Measurements from ENCODE around the gene QSOX1. TPM values are rescaled to one million over a fixed set of nuclear protein-coding genes. Genes with fewer than 3 reads are reported as not detected.
A peak's percentile ranks its signal among the peaks of the same experiment; 100 is the strongest.

QSOX1 gene
- total and polyA plus RNA-seq, 2 of the 4 experiments (the other 2 are of a cell fraction), result 102 to 791 TPM

DNA sequence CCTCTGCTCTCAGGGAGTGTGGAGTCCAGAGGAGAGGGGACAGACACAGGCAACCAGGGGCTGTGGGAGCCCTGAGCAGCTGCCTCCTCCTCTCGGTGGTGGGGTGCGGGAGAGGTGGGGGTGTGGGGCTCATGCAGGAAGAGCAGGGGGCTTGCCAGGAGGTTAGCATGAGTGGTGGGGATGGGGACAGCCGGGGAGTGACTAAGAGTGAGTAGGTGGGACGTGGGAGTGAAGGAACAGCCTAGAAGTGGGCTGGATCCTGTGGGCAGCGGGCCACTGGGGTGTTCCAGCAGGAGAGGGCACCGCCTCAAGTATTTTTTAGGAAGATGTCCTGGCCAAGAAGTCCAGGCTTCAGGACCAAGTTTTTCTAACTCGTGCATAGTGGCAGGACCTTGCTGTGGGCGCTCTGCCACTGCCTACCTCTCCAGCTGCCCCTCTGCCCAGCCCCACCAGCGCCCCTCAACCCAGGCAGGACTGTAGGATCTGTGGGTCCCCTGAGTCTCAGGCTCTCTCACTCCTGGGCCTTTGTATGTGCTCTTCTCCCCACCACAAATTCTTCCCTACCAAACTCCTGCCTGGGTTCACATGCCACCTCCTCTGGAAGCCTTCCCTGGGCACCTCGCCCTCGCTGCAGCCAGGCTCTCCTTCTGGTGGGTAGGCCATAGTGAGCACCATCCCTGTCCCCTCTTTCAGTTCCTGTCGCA lies 56.6 kb downstream of the QSOX1 start:
- H2AK5ac ChIP-seq (ENCODE audit: low read depth, low read length), result 0 out of 2 replicates have a peak overlapping the region, but pooled peaks have one; percentile 5
- H2AFZ ChIP-seq (replicated peaks; ENCODE audit: low read length, poor library complexity), result peak overlapping the region; percentile 71
- no peak overlapping the region for H3K56ac ChIP-seq (ENCODE audit: extremely low read depth, insufficient read depth, low read length)
- no TSS peak for BruUV-seq (replicated peaks)
- no peaks in the 10 kb centered on the region for H3K36me3 ChIP-seq (ENCODE audit: control insufficient read depth, insufficient read depth, low read length)
- in situ Hi-C loops (cut with MboI; ENCODE audit: low sequenced_read_pairs) (no loop called here), intact Hi-C loops (cut with micrococcal nuclease) (loop anchor here (5.0 kb wide), 1 partner anchor 381 kb away; no protein-coding TSS in a partner anchor), dilution Hi-C loops (cut with HindIII; ENCODE audit: low sequenced_read_pairs, unreplicated experiment) (no loop called here)
- no peaks in the 10 kb centered on the region for H3K9me1 ChIP-seq (ENCODE audit: insufficient read depth, low read length)
- no peak overlapping the region for H3K27ac ChIP-seq (ENCODE audit: insufficient read depth, low read length)
- ATAC-seq (ENCODE audit: low read depth) (no peak), DNase-seq (no peak)
- peaks cover 2% of the 10 kb centered on the region; the same call in 1 of the 2 replicates for H3K4me1 ChIP-seq (ENCODE audit: control insufficient read depth, insufficient read depth, low read length)
- H4K5ac ChIP-seq (ENCODE audit: low read depth, low read length), result no peak overlapping the region
- H4K91ac ChIP-seq (ENCODE audit: insufficient read depth, low read depth, low read length), result no peak overlapping the region
- no peak overlapping the region for H3K4ac ChIP-seq (ENCODE audit: low read depth, low read length)
- H2BK120ac ChIP-seq (ENCODE audit: low read depth, low read length), result no peak overlapping the region
- H2BK15ac ChIP-seq (ENCODE audit: low read depth, low read length), result no peak overlapping the region
- POLR2A ChIA-PET (ENCODE audit: unreplicated experiment), result no interaction called here
- no peak overlapping the region for H4K8ac ChIP-seq (ENCODE audit: low read depth in 2 of 2, low read length in 2 of 2)
- CTCF ChIA-PET, result interaction anchor here (1.1 kb wide), 1 partner anchor 266 kb away, joined by 3 read pairs; no protein-coding TSS in a partner anchor
- no peak overlapping the region for H2BK5ac ChIP-seq (ENCODE audit: low read depth, low read length, poor library complexity, severe bottlenecking)
- no peak overlapping the region for H3K4me2 ChIP-seq (ENCODE audit: low read depth, low read length)
- 0 out of 2 replicates have a peak, but pooled peaks cover 3% of the 10 kb centered on the region for H3K27me3 ChIP-seq (ENCODE audit: control insufficient read depth, insufficient read depth, low read length)
- H3K23ac ChIP-seq (ENCODE audit: low read depth, low read length), result no peak overlapping the region
- no peak overlapping the region for H3K14ac ChIP-seq (replicated peaks; ENCODE audit: low read depth, low read length)
- no peak overlapping the region for H3K18ac ChIP-seq (ENCODE audit: low read depth, low read length)
- H4K20me1 ChIP-seq (ENCODE audit: insufficient read depth, low read length), result no peaks in the 10 kb centered on the region
- H2BK20ac ChIP-seq (ENCODE audit: low read depth, low read length), result no peak overlapping the region
- no peak overlapping the region for H2AK9ac ChIP-seq (replicated peaks; ENCODE audit: low read depth, low read length, poor library complexity)
- H3K79me1 ChIP-seq (ENCODE audit: low read depth in 1 of 2, low read length in 2 of 2), result no peaks in the 10 kb centered on the region
- no peak overlapping the region for H3K4me3 ChIP-seq (ENCODE audit: insufficient read depth, low read depth, low read length)
- H3K9ac ChIP-seq (ENCODE audit: low read depth, low read length), result no peak overlapping the region
- no peaks in the 10 kb centered on the region for H3K9me3 ChIP-seq (ENCODE audit: control insufficient read depth, insufficient read depth, low read length)
- 68% methylated on average over 7 of the region's 12 CpGs; no CpG with 5 or more reads in 1 of the 2 experiments for WGBS, 2 experiments (ENCODE audit: extremely low coverage in 2 of 2, insufficient read length in 1 of 2)
- TF ChIP-seq CTCF (conservative IDR thresholded peaks at IDR 0.05; ENCODE audit: low read depth, low read length) (no peak), CHD1 (IDR thresholded peaks at IDR 0.05; ENCODE audit: low read depth, low read length) (no peak), MAZ (IDR thresholded peaks at IDR 0.05; ENCODE audit: borderline replicate concordance, low read depth, low read length) (no peak), BHLHE40 (IDR thresholded peaks at IDR 0.05; ENCODE audit: low read depth, low read length) (no peak), FOS (IDR thresholded peaks at IDR 0.05; ENCODE audit: low read depth, low read length) (no peak), NFE2L2 (IDR thresholded peaks at IDR 0.05; ENCODE audit: low read depth, low read length) (no peak), CEBPB (IDR thresholded peaks at IDR 0.05; ENCODE audit: low read depth, low read length) (no peak), RCOR1 (IDR thresholded peaks at IDR 0.05; ENCODE audit: insufficient replicate concordance, low read length) (no peak), MAFK (IDR thresholded peaks at IDR 0.05; ENCODE audit: low read depth, low read length) (no peak), RAD21 (IDR thresholded peaks at IDR 0.05; ENCODE audit: low read length) (no peak), SMC3 (IDR thresholded peaks at IDR 0.05; ENCODE audit: low read depth, low read length) (no peak), RFX5 (IDR thresholded peaks at IDR 0.05; ENCODE audit: low read depth, low read length) (no peak), POLR2A (IDR thresholded peaks at IDR 0.05; ENCODE audit: low read depth, low read length) (no peak), USF2 (IDR thresholded peaks at IDR 0.05; ENCODE audit: low read depth, low read length) (no peak), ELK1 (IDR thresholded peaks at IDR 0.05; ENCODE audit: borderline replicate concordance, low read depth, low read length) (no peak)
